Measurements from ENCODE around the gene FAM149B1. TPM values are rescaled to one million over a fixed set of nuclear protein-coding genes. Genes with fewer than 3 reads are reported as not detected.

FAM149B1 gene
- total RNA-seq, 1 experiment from 2014 or later = 10.9 TPM

GRCh38 chr10:73220989-73221388 is 53.1 kb downstream of the FAM149B1 start:
- Histone ChIP-seq H3K36me3 (ENCODE audit: insufficient read depth, low read length, poor library complexity, severe bottlenecking) (peaks cover 9% of the 10 kb centered on the region), H3K27me3 (replicated peaks; ENCODE audit: insufficient read depth, low read depth, low read length, poor library complexity) (no peaks in the 10 kb centered on the region), H3K4me1 (ENCODE audit: insufficient read depth, low read length, poor library complexity, severe bottlenecking) (no peaks in the 10 kb centered on the region), H3K4me3 (ENCODE audit: low read depth, low read length, poor library complexity, severe bottlenecking) (no peak overlapping the region), H3K9me3 (ENCODE audit: low read depth, low read length, poor library complexity, severe bottlenecking) (no peaks in the 10 kb centered on the region), H3K27ac (ENCODE audit: low read depth, low read length, poor library complexity, severe bottlenecking) (no peak overlapping the region)
- DNase-seq (ENCODE audit: low spot score) = no peak
- intact Hi-C loops (cut with micrococcal nuclease; ENCODE audit: unreplicated experiment) = no loop called here
- ChIA-PET POLR2A (ENCODE audit: low non-redundant PET) (no interaction called here), CTCF (no interaction called here)
- TF ChIP-seq EZH2 (IDR thresholded peaks at IDR 0.05; ENCODE audit: borderline replicate concordance, low read depth, low read length, poor library complexity, severe bottlenecking) (no peak), CTCF (conservative IDR thresholded peaks at IDR 0.05; ENCODE audit: low read depth, low read length) (no peak)
- no TSS peak for BruUV-seq (replicated peaks)

GRCh38 chr10:73225518-73225917 is 57.6 kb downstream of the FAM149B1 start:
- Histone ChIP-seq H3K27me3 (replicated peaks; ENCODE audit: insufficient read depth, low read depth, low read length, poor library complexity) (no peaks in the 10 kb centered on the region), H3K9me3 (ENCODE audit: low read depth, low read length, poor library complexity, severe bottlenecking) (no peaks in the 10 kb centered on the region), H3K4me1 (ENCODE audit: insufficient read depth, low read length, poor library complexity, severe bottlenecking) (no peaks in the 10 kb centered on the region), H3K27ac (ENCODE audit: low read depth, low read length, poor library complexity, severe bottlenecking) (no peak overlapping the region), H3K4me3 (ENCODE audit: low read depth, low read length, poor library complexity, severe bottlenecking) (no peak overlapping the region), H3K36me3 (ENCODE audit: insufficient read depth, low read length, poor library complexity, severe bottlenecking) (no peaks in the 10 kb centered on the region)
- ChIA-PET POLR2A (ENCODE audit: low non-redundant PET) (no interaction called here), CTCF (no interaction called here)
- BruUV-seq (replicated peaks) = no TSS peak
- no peak for DNase-seq (ENCODE audit: low spot score)
- intact Hi-C loops (cut with micrococcal nuclease; ENCODE audit: unreplicated experiment) = no loop called here
- no peak for TF ChIP-seq EZH2 (IDR thresholded peaks at IDR 0.05; ENCODE audit: borderline replicate concordance, low read depth, low read length, poor library complexity, severe bottlenecking)
- TF ChIP-seq CTCF (conservative IDR thresholded peaks at IDR 0.05; ENCODE audit: low read depth, low read length) = no peak

GRCh38 chr10:73226663-73227062 is 58.7 kb downstream of the FAM149B1 start:
- no TSS peak for BruUV-seq (replicated peaks)
- no peak for TF ChIP-seq CTCF (conservative IDR thresholded peaks at IDR 0.05; ENCODE audit: low read depth, low read length)
- TF ChIP-seq EZH2 (IDR thresholded peaks at IDR 0.05; ENCODE audit: borderline replicate concordance, low read depth, low read length, poor library complexity, severe bottlenecking) = no peak
- Histone ChIP-seq H3K27ac (ENCODE audit: low read depth, low read length, poor library complexity, severe bottlenecking) (no peak overlapping the region), H3K4me1 (ENCODE audit: insufficient read depth, low read length, poor library complexity, severe bottlenecking) (no peaks in the 10 kb centered on the region), H3K27me3 (replicated peaks; ENCODE audit: insufficient read depth, low read depth, low read length, poor library complexity) (no peaks in the 10 kb centered on the region), H3K9me3 (ENCODE audit: low read depth, low read length, poor library complexity, severe bottlenecking) (no peaks in the 10 kb centered on the region), H3K36me3 (ENCODE audit: insufficient read depth, low read length, poor library complexity, severe bottlenecking) (no peaks in the 10 kb centered on the region), H3K4me3 (ENCODE audit: low read depth, low read length, poor library complexity, severe bottlenecking) (no peak overlapping the region)
- ChIA-PET CTCF (no interaction called here), POLR2A (ENCODE audit: low non-redundant PET) (no interaction called here)
- intact Hi-C loops (cut with micrococcal nuclease; ENCODE audit: unreplicated experiment) = no loop called here
- no peak for DNase-seq (ENCODE audit: low spot score)
